Left renal pelvis (tissue), 4 donors: ENCODE data around the gene RASGEF1C. TPM values are rescaled to one million over a fixed set of nuclear protein-coding genes. Genes with fewer than 3 reads are reported as not detected.

ENCODE experiments used
- DNase-seq, 4 donors: peaks; one replicate each; pipeline ENCODE4 v3.0.0-alpha.2; 2013; ENCODE audit warnings: low read depth in 4 of 4, low spot score in 3 of 4
- polyA plus RNA-seq, 4 donors: library from polyadenylated mRNA; unstranded; fragments of 120-200 nt; gene quantifications; one replicate each; pipeline ENCODE4 v1.2.1, GENCODE V29; 2013; ENCODE audit not compliant: insufficient read length in 4 of 4

RASGEF1C gene
- polyA plus RNA-seq, 4 donors, result 0.56 to 1.3 (median 0.64) TPM

DNA sequence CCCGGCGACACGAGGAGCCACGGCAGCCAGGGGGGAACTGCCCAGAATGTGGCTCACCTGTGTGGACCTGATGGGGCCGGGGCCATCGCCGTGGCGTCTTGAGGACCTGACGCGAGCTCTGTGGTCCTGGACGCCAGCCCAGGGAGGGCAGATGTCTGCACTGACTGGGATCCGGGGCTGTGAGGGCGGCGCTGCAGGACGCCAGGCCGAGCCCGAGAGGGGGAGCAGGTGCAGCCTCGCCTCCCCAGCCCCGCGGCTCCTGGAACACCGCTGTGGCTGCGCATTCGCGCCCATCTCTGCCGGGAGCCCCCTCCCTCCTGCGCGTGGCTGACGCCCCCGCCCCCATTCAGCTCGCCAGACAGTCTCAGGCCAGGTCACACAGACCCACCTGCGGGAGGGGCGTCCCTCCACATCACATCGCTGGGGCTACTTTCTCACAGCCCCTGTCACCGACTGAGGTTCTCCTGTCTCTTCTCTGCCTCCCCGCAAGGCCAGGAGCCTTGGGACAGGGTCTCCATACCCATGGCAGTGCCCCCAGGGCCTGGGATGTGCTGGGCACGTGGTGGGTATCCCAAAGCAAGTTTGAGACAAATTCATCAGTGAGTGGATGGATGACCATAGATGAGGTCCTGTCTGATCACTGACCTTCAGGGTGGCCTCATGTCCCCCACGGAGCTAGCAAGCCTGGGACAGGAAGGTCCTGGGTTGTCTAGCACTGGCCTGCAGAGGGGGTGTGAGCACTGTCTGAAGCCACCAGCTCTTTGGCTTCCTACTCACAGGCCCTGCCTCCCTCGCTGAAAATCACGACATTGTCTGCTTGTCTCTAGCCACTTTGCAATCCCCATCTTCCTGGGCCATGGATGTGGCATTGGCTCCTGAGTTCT, 47.3 kb downstream of the RASGEF1C start:
- no peak for DNase-seq

DNA sequence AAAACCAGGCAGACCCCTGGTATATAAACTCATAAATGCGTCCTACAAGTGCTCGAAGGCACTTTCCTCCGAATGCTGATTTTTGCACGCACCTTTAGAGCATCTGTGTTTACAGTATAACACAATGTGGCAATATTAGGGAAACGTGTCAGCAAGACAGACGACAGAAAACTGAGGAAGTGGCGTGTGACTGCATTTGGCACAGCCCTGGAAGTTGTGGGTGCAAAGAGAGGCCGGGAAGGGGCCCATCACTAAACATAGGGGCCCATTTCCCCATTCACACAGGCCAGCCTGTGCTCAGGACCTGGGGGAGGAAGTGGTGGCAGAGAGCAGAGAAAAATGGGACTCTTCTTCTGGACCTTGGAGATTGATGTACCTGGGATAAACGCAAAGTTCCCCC, 48.2 kb downstream of the RASGEF1C start:
- no peak for DNase-seq

DNA sequence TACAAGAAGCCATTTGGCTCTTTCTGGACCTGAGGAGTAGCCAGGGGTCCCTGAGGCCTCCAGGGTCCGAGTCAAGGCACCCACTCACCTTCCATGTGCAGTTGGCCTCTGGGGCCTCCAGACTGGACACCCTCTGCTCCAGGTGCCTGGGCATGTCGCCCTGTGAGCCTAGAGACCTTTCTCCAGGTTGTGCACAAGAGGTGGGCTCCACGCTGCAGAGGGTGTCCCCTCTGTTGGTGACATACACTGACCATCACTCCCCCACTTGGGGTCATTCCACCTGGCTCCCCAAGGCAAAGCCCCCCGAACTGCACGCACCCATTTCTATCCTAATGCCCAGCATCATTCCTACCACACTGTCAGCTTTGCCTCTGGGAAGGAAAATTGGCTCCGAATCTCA, 48.8 kb downstream of the RASGEF1C start:
- DNase-seq, result no peak

DNA sequence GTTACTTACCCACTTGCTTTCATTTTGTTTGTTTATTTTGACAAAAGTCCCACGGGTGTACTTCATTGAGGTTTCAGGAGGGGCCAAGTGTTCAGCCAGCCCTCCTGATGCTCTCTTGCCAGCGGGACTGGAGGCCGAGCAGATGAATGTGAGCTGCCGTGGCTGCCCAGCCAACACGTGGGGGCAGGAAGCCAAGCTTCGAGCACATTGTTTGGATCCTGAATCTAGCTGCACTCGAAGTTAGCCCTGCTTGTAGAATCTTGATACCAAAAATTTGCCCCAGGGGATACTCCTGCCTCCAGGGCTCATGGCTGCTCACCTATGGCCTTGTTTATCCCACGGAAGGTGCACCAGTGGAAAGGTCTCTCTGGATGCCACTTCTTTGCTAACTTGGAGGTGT, 49.3 kb downstream of the RASGEF1C start:
- no peak for DNase-seq

DNA sequence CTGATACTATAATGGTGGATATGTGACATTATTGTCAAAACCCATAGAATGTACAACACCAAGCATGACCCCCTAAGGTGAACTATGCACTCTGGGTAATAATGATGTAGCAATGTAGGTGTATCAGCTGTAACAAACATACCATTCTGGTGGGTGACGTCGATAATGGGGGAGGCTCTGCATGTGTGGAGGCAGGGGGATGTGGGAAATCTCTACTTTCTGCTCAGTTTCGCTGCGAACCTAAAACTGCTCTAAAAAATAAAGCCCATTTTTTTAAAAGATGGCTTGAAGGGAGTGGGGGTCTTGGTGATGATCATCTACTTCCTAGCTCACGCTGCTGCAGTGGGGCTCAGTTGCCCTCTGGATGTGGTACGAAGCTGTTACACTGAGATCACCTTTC, 51.1 kb downstream of the RASGEF1C start:
- DNase-seq, result no peak

DNA sequence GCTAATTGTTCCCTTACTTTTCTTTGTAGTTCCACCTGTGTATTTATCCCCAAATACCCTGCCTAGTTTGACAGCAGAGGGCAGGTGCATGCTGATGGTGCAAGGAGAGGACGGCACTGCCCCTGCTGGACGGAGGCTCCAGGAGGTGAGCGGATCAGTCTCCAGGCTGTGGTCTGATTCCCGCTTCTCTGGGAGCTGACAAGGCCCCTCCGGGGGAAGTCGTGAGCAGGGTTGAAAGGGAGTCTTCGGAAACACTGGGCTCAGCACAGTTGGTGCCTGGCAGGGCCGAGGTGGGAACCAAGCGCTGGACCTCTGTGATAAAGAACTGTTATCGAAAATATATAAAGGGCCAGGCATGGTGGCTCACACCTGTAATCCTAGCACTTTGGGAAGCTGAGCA, 52.9 kb downstream of the RASGEF1C start:
- DNase-seq, result no peak

DNA sequence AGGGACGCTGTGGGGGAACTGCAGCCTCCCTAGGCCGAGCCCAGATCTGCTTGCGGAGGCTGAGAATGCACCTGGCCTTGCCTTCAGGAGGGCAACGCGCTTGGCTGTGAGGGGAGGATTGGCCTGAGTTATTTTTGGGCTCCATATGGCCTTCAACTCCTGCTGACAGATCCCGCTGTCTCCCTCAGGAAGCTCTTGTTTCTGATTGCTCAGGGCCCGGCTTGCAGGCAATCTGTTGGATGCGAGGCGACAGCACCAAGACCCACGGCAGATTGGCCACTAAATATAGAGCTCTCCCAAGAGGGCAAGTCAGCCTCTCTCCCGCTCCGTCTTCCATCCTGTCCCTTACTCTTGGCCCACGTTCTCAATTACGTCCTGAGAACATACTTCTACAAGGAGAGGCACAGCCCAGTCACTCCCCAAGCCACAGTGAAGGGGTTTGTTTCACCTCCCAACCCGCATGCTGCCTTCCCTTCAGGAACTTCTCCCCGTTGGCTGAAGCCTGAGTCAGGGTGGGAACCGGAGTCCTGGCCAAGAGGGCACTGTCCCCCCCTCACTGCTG, 53.6 kb downstream of the RASGEF1C start:
- DNase-seq, result no peak

DNA sequence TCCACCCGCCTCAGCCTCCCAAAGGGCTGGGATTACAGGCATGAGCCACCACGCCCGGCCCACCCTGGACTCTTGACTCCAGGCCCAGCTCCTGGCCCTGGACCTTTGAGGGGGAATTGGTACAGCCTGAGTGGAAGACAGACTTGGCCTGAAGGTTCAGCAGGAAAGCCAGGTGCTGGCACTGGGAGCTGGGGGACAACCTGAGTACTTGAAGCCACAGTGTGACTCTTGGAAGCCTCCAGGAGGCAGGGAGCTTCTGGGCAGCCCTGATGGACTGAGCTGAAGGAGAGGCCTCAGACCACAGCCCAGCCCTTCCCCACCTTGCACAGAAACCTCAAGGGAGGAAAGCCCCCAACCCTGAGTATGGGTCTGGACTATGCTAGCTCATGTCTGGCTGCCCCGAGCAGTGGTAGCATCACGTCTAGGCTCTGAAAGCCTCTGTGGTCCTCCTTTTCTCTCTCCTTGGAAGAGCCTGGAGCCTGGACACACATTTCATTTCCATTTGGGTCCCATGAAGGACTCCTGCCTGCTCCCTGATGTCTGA, 54.1 kb downstream of the RASGEF1C start:
- no peak for DNase-seq

DNA sequence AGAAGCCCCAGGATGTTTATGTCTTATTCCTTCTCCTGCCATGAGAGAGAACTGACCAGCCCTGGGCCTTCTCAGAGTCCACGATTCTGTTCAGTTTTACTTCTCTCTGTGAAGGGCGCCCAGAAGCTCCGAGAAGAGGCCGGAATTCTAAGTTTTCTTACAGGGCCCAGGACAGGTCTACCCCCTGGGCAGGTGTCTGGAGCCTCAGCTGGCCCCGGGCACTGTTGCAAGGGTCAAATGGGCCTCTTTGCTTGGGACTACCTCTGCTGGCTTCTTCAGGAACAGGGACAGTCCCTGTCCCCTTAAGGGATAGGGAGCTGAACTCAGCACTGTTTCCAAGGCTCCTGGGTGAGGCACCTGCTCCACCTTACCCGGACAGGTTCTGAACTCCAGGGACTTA, 55.0 kb downstream of the RASGEF1C start:
- no peak for DNase-seq

DNA sequence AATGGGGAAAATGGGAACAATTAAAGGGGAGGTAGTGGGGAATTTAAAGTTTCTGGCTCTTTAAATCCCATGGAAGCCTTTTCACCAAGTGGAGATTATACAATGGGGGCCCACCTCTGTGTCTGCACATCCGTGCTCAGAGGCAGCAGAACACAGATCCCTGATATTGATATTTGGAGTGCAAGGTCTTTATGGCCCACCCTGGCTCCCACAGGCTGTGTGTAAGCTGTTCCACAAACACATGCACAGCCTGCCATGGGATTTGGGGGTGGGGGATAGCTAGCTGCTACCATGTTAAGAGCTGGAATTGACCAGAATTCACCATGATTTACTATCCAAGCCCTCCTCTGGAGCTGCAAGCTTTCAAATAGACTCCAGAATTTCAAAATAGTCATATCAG, 55.9 kb downstream of the RASGEF1C start:
- no peak for DNase-seq

DNA sequence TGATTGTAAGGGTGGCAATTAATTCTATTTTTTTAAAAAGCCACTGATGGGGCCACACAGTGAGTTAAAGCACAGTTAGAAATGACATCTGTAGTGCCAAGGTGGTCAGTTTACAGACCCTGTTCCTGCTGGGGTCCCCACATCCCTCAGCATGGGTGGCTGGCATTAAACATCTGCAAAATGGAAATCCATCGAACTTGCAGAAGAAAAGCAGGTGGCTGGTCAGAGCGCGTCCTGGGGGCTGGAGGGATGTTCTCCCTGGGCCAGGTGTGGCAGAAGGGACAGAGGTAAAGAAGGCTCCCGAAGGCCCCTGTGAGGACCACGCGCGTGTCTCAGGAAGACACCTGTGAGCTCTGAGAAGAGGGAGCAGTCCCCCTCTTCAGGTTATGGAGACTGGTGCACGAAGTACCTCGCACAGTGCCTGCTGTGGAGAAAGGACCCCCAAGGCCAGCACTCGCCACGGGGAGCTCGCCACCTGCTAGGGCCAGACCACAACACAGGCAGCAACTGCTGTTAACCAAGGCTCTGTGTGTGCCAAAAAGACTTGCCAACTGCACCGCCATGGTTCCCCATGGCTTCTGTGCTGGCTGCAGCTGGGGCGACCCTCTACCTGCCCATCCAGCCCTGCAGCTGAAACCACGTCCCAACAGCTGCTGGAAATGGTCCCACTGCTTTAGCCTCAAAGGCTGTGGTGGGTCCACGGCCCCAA, 65.2 kb downstream of the RASGEF1C start:
- no peak for DNase-seq

DNA sequence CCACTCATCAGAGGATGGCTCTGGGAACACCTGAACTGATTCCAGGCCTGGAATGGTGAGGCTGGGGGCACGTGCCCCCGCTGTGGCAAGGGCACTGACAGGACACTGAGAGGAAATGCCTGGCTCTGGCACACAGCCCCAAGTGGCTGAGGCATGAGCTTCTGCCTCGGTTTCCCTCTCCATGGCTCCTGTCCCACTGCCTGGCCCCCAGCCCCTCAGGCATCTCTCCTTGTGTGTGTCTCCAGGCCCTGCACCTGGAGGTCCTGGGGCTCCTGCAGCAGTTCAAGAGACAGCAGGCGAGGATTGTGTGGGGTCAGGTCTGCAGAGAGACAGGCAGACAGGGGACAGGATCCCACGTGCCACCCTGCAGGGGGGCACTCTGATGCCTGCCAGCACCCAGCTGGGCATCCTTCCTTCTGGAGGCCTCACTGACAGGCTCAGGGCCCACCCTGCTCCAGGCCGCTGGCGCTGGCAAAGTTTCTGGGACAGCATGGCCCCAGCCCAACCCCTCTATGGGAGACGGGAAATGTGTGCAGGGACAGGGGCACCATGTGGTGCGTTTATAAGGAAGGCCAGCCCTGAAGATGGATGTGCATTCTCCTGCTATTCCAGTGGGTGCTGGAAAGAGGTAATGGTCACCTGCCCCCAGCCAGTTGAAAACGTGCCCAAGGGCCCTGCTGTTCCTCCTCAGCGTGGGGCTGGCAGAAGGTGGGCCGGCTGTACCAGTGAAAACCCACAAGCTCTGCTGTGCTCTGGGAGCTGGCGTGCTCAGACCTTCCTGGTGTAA, 66.0 kb downstream of the RASGEF1C start:
- DNase-seq, result no peak

DNA sequence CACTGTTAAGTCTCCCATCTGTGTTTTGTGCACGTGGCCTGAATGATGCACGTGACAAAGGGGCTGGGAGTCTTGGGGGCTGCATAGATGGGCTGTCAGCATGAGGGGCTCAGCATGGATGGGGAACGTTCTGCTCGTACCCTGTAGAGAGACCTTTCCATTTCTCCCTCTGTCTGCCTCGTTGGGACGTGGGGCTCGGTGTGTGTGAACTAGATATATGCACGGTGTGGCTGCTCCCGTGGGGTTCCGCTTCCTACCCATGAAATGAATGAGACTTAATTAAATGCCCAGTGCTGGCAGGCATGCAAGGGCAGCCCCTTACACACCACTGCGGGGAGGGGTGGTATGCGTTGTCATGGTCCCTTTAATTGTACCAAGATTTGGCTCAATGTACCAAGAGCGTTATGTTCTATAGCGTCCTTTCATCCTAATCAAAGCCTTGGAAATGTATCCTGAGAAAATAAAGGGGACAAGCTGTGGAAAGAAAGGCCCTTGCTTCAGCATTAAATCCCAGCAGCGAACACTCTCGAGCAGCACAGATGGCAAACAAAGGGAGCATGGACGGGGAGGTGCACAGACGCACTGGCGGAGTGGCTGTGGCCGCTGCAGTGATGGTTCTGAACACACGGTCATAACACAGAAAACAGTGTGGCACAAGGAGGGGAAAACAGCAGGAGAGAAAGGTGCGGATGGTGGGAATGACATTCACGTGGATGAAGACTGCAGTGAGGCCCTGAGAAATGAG, 66.8 kb downstream of the RASGEF1C start:
- DNase-seq, result no peak

DNA sequence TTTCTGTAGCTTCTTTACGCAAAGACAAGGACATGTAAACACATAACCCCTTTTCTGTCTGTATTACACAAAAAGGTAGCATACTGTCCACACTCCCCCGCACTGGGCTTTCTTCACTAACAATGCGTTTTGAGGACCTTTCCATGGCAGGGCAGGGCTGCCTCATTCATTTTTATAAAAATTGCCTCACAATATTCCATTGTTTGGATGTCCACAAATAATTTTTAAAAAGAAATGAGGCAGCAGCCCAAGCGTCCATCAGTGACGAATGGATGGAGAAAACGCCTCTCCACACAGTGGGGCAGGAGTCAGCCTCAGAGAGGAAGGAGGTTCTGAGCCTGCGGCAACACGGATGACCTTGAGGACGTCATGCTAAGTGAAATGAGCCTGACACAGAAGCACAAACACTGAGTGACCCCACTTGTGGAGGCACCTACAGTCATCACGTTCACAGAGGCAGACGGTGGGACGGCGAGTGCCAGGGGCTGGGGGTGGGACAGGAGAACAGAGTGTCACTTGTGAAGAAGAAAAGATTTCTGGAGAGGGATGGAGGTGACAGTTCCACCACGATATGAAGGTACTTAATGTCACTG, 67.8 kb downstream of the RASGEF1C start:
- DNase-seq, result no peak

DNA sequence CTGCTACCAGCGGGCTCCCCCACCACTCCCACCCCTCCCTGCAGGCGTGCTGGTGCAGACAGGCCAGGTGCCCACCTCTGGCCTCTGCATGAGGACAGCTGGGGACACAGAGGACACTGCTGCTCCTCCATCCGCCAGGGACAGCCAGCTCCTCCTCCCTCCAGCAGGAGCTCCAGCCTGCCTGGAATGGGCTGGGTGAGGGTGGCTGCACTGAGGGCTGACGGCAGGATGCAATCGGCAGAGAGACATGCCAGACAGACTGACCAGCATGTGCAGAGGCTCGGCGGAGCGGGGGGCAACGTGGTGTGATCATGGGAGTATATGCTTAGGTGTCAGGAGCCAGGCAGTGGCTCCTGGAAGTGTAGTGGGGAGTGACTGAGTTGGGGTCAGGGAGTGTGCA, 68.4 kb downstream of the RASGEF1C start:
- DNase-seq, result no peak

DNA sequence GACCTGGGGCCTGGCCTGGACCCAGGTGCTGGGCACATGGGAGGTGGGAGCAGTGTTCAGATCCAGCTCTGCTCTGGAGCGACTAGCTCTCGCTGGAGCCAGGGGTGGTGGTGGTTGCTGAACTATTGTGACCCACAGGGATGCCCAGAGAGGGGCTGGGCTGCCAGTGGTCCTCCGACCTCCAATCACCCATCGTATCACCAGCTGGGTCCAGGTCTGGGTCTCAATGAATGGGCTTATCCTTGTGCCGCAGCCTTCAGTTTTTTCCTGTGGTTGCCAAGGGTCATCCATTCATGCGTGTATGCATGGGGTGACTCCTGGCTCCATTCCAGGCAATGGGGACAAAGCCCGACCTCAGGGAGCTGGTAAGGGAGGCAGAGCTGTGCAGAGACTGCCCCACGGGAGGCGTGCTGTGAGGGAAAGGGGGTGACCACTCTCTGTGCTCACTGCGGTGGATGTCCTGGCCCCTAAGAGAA, 68.9 kb downstream of the RASGEF1C start:
- no peak for DNase-seq

DNA sequence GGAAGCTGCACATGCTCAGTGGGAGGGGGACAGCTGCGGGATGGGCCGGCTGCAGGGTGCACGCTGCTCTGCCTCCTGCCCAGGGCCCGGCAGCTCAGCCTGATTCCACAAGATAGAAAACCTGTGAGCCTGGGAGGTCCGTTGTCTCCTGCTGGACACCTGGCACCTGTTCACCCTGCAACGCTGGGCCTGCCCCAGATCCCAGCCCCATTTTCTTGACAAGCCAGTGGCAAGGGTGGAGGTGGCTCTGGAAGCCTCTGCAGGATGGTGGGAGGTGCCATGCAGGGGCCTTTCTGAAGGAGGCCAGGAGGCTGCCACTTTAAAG, 69.3 kb downstream of the RASGEF1C start:
- no peak for DNase-seq

DNA sequence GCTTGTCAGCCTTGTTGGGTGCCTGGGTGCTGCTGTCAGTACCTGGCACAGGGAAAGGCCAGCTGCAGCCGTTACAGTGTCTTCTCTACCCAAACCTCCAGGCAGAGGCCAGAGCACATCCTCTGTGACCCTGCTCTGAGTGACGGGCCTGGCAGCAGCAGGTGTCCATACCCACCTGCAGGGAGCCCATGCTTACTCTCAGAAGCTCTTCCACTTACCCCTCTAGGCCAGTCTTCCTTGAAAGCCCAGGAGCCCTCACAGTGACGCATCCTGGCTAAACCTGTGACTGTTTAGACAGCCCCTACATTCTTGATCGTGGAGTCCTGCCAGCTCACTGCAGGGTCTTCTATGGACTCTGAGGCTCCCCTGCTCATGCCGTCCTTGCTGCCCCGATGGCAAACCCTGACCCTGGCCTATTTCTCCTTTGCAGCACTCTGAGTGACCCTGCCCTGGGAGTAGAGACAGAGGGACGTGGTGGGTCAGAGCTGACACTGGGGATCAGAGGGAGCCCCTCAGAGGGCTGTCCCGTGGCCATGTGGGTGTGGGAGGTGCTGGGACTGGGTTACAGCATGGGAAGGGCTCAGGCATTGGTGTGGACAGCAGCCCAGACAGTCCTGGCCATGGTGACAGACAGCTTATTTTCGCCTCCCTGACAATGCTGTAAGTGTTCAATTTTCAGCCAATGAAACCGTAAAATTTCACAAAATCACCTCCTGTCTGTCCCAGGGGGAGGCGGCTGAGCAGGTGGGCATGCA, 69.9 kb downstream of the RASGEF1C start:
- DNase-seq, result no peak
